ENCODE measurements around the gene MTA3.

GRCh38 chr2:42741140-42741539 lies 172.7 kb downstream of the MTA3 start:
- TF ChIP-seq TAF1 (IDR thresholded peaks at IDR 0.05; ENCODE audit: borderline replicate concordance, low read depth, low read length) (no peak), POLR2A (IDR thresholded peaks at IDR 0.05; ENCODE audit: low read depth, low read length) (no peak)
